HG02798 (cell line): ENCODE measurements around the gene PCDHA1.
"Not testable (repeated sequence)": the region's sequence is repeated elsewhere in the genome, so short reads cannot be mapped to it uniquely, and the experiment has no call there.

Experiments used
- ATAC-seq: cut with Tn5 transposase; IDR thresholded peaks from one replicate; pipeline ENCODE4 v1.9.1; 2021; ENCODE audit warnings: mild to moderate bottlenecking; ENCODE audit not compliant: unreplicated experiment, poor library complexity

The PCDHA1 gene

DNA sequence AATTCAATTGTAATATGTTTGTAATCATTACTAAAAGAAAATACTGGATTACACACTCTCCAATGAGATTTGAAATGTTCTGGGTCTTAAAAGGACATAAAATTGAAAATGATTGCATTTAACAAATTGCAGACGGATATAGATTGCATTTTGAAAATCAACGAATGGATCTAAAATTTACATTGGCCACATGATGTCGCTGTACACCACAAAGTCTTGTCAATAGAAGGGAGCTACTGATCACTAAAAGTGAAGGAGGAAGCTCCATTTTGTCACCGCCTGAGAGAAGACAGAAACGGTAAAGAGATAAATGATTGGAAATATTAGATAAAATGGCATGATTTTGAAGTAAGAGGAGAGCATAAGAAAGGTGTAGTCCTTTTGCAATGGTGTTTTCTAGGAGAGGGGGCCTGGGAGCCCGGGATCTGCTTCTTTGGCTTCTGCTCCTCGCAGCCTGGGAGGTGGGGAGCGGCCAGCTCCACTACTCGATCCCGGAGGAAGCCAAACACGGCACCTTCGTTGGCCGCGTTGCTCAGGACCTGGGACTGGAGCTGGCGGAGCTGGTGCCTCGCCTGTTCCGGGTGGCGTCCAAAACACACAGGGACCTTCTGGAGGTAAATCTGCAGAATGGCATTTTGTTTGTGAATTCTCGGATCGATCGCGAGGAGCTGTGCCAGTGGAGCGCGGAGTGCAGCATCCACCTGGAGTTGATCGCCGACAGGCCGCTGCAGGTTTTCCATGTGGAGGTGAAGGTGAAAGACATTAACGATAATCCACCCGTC is at the start of gene PCDHA1:
Gene PCDHA1 (plus strand): TSS at position 236 of the 782 bp plus-strand sequence.
- ATAC-seq: no peak

DNA sequence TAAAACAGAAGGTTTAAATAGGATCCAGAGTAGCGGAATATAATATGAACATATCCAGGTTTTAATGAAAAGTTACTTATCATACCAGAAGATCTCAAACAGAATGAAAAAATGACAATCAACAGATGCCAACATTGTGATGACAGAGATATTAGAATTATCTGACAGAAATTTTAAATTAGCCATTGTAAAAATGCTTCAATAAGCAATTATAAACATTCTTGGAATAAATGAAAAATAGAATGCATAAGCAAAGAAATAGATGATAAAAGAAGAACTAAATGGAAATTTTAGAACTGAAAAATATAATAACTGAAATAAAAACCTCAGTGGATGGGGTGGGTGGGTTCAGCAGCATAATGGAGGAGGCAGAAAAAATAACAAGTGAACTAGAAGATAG is 48.5 kb upstream of the PCDHA1 start:
- no peak for ATAC-seq

DNA sequence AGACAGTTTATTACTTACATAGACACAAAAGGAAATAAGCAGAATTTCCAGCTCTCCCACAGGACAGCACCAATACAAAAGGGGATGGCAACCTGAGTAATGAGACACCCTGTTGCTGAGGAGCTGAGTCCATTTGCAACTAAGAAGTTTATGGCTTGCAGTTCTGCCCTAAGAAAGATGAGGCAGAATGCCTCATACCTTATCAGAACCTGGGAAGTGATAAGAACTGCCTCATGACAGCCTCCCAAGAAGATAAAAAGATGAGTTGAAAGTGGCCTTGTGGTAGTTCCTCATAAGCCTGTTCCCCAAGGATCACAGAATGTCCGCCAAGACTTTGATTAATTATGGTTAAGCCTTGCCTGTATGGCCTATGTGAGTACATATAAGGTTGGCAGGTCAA is 44.0 kb upstream of the PCDHA1 start:
- ATAC-seq: no peak

GRCh38 chr5:140753561-140753960 is 32.4 kb upstream of the PCDHA1 start:
- no peak for ATAC-seq

DNA sequence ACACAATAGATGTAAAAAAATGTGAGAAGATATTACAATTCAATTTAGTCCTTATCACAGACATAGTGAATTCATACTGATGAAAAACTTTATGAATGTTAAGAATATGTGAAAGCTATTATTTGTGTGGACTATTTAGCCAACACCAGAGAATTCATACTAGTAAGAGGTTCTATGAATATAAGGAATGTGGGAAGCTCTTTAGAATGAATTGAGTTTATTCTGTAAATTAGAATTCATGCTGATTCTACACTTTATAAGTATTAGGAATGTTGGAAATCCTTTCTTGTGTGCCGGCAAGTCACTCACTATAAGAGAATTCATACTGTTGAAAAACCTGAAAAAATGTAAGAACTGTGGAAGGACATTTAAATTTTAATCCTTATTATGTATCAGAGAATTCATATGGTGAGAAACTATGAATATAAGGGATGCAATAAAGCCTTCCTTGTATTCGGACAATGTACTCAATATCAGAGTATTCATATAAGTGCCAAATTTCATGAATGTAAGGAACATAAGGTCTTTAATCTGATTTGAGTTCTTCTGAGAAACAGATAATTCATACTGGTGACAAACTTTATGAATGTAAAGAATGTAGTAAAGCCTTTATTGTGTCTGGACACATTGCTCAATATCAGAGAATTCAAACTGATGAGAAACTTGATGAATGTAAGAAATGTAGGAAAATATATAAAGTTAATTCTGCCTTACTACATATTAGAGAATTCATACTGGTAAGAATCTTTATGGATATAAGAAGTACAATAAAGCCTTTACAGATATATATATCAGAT is 21.6 kb upstream of the PCDHA1 start:
- no peak for ATAC-seq

GRCh38 chr5:140767444-140767843 is 18.5 kb upstream of the PCDHA1 start:
- no peak for ATAC-seq

- ATAC-seq: no peak
Observed at GRCh38 chr5:140780512-140780911, 5.4 kb upstream of the PCDHA1 start.

- ATAC-seq: not testable (repeated sequence)
Observed at GRCh38 chr5:140787422-140787821, 1.5 kb downstream of the PCDHA1 start.

DNA sequence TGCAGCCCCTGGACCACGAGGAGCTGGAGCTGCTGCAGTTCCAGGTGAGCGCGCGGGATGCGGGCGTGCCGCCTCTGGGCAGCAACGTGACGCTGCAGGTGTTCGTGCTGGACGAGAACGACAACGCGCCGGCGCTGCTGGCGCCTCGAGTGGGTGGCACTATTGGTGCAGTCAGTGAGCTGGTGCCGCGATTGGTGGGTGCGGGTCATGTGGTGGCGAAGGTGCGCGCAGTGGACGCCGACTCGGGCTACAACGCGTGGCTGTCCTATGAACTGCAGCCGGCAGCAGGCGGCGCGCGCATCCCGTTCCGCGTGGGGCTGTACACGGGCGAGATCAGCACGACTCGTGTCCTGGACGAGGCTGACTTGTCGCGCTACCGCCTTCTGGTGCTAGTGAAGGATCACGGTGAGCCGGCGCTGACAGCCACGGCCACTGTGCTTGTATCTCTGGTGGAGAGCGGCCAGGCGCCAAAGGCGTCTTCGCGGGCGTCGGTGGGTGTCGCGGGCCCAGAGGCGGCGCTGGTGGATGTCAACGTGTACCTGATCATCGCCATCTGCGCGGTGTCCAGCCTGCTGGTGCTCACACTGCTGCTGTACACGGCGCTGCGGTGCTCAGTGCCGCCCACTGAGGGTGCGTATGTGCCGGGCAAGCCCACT is 2.0 kb downstream of the PCDHA1 start:
- not testable (repeated sequence) for ATAC-seq

GRCh38 chr5:140791089-140791488 is 5.1 kb downstream of the PCDHA1 start:
- no peak for ATAC-seq

DNA sequence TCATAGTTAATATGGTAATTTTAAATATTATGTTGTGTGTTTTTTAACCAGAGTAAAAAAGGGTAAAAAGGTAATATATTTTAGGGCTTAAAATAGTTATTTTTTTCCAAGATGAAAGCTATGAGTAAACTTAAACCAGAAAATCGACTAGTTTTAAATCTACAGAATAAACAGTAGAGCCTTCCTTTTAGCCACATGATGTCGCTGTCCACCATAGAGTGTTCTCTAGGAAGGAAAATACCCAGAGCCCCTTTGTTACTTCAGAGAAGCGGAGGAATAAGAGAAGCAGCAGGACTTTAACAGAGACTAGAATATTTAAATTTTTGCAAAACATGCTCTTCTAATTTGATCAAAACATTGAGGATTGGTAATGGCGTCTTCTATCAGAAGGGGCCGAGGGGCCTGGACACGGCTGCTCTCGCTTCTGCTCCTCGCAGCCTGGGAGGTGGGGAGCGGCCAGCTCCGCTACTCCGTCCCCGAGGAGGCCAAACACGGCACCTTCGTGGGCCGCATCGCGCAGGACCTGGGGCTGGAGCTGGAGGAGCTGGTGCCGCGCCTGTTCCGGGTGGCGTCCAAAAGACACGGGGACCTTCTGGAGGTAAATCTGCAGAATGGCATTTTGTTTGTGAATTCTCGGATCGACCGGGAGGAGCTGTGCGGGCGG is 8.8 kb downstream of the PCDHA1 start, which contains the start of gene PCDHA2:
Gene PCDHA2 (plus strand): TSS at position 258 of the 664 bp plus-strand sequence.
- no peak for ATAC-seq

- ATAC-seq: no peak
Observed at GRCh38 chr5:140795259-140795641, 9.3 kb downstream of the PCDHA1 start.

GRCh38 chr5:140796072-140796717 is 10.3 kb downstream of the PCDHA1 start:
- ATAC-seq: not testable (repeated sequence)

- ATAC-seq: no peak
Observed at GRCh38 chr5:140796718-140797095, 10.8 kb downstream of the PCDHA1 start.

DNA sequence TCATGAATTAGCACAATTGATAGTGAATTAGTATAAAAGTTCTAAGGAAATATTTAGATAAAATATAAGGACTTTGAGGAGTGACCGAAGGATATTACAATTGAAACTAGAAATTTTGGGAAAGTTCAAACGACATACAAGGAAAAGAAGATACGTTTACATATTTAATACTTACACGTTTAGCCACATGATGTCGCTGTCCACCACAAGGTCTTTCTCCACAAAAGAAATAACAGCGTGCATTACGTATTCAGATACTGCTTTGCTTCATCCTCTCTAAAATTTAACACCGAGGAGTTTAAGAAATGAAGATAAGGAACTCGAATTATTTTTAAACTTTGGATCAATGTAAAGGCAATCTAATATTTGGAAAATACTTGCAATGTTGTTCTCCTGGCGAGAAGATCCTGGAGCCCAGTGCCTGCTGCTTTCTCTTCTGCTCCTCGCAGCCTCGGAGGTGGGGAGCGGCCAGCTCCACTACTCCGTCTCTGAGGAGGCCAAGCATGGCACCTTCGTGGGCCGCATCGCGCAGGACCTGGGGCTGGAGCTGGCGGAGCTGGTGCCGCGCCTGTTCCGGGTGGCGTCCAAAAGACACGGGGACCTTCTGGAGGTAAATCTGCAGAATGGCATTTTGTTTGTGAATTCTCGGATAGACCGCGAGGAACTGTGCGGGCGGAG is 15.0 kb downstream of the PCDHA1 start, which contains the start of gene PCDHA3:
Gene PCDHA3 (plus strand): TSS at position 242 of the 678 bp plus-strand sequence.
- ATAC-seq: no peak

DNA sequence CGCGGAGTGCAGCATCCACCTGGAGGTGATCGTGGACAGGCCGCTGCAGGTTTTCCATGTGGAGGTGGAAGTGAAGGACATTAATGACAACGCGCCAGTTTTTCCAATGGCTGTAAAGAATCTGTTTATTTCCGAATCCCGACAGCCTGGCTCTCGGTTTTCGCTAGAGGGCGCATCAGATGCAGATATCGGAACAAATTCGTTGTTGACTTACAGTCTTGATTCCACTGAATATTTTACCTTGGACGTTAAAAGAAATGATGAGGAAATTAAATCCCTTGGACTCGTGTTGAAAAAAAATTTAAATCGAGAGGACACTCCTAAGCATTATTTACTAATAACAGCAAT is 15.5 kb downstream of the PCDHA1 start:
- ATAC-seq: no peak

DNA sequence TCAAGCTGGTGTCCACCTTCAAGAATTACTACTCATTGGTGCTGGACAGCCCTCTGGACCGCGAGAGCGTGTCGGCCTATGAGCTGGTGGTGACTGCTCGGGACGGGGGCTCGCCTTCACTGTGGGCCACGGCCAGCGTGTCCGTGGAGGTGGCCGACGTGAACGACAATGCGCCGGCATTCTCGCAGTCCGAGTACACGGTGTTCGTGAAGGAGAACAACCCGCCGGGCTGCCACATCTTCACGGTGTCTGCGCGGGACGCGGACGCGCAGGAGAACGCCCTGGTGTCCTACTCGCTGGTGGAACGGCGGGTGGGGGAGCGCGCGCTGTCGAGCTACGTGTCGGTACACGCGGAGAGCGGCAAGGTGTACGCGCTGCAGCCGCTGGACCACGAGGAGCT is 16.4 kb downstream of the PCDHA1 start:
- not testable (repeated sequence) for ATAC-seq

- no peak for ATAC-seq
Observed at GRCh38 chr5:140802781-140803271, 16.9 kb downstream of the PCDHA1 start.
